ENCODE measurements around the gene FBXO4. TPM values are rescaled to one million over a fixed set of nuclear protein-coding genes. Genes with fewer than 3 reads are reported as not detected.
A peak's percentile ranks its signal among the peaks of the same experiment; 100 is the strongest.

The FBXO4 gene
- total and polyA plus RNA-seq, 4 donors: 13.7 to 17.0 (median 15.6) TPM

DNA sequence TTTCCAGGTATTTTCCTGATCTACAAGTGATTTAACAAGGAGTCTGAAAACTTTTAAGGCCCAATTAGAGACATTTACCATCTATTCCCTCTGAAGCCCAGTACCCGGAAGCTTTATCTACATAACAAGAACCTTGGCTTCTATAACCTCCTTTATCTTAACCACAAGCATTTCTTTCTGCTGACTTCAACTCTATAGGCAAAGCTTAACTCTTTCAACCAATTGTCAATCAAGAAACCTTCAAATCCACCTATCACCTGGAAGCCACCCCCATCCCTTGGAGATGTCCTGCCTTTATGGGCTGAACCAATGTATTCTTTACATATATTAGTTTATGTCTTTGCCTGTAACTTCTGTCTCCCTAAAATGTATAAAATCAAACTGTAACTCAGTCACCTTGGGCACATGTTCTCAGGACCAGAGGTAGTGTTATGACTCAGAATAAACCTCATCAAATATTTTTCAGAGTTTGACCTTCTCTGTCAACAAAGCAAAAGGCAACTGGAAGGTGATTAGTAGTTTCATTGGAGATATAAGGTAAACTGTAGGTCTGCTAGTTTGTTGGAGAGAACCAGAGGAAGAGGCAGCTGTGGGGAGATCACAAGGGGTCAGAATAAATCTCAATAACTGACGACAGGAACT is 33.9 kb upstream of the FBXO4 start:
- Histone ChIP-seq H3K9me3 (ENCODE audit: control insufficient read depth, insufficient read depth, low read length) (no peaks in the 10 kb centered on the region), H3K27me3 (ENCODE audit: control insufficient read depth, insufficient read depth, low read length) (peaks cover 2% of the 10 kb centered on the region), H3K4me3 (ENCODE audit: low read depth, low read length) (no peak overlapping the region), H3K27ac (ENCODE audit: low read depth, low read length) (no peak overlapping the region), H3K4me1 (ENCODE audit: control insufficient read depth, insufficient read depth, low read length) (no peaks in the 10 kb centered on the region), H3K36me3 (ENCODE audit: control insufficient read depth, insufficient read depth, low read length) (no peaks in the 10 kb centered on the region)
- WGBS (ENCODE audit: insufficient coverage): 63% methylated on average over 2 of the region's 2 CpGs
- no peak for DNase-seq (ENCODE audit: low read depth in 4 of 6, low spot score in 6 of 6)

DNA sequence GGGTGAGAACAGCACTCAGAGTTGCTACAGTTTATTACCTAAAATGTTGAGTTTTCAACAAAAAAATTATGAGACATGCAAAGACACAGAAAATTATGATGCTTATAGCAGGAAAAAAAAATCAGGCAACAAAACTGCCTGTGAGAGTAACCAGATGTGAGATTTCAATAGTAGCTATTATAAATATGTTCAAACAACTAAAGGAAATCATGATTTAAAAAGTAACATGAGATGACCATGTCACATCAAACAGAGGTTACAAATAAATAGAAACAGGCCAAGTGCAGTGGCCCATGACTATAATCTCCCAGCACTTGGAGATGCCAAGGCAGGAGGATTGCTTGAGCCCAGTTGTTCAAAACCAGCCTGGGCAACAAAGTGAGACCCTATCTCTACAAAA is 33.0 kb upstream of the FBXO4 start:
- H3K4me3 ChIP-seq (ENCODE audit: low read depth, low read length): no peak overlapping the region
- no peaks in the 10 kb centered on the region for H3K9me3 ChIP-seq (ENCODE audit: control insufficient read depth, insufficient read depth, low read length)
- H3K36me3 ChIP-seq (ENCODE audit: control insufficient read depth, insufficient read depth, low read length): no peaks in the 10 kb centered on the region
- no peak for DNase-seq (ENCODE audit: low read depth in 4 of 6, low spot score in 6 of 6)
- H3K27ac ChIP-seq (ENCODE audit: low read depth, low read length): no peak overlapping the region
- H3K4me1 ChIP-seq (ENCODE audit: control insufficient read depth, insufficient read depth, low read length): no peaks in the 10 kb centered on the region
- peaks cover 8% of the 10 kb centered on the region for H3K27me3 ChIP-seq (ENCODE audit: control insufficient read depth, insufficient read depth, low read length)

DNA sequence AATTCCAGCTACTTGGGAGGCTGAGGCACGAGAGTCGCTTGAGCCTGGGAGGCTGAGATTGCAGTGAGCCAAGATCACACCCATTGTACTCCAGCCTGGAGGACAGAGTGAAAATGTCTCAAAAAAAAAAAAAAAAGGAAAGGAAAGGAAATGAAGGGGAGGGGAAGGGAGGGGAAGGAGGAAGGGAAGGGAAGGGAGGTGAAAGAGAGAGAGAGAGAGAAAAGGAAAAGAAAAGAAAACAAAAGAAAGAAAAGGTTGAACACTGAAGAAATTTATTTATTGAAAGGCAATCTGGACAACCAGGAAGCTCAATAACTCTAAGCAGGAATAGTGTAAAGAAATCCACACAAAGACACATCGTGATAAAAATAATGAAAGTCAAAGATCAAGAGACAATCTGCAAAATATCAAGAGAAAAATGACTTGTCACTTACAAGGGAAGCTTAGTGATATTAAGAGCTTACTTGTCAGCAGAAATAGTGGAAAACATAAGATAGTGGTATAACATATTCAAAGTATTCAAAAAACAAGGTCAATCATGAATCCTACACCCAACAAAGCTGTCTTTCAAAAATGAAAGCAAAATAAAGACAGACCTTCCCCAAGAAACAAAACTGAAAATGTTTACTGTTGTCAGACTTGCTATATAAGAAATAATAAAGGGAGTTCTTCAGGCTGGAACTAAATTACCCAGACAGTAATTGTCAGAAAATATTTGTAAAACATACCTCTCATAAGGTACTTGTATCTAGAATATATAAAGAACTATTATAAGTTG is 31.8 kb upstream of the FBXO4 start:
- 100% methylated on average over 2 of the region's 3 CpGs for WGBS (ENCODE audit: insufficient coverage)

DNA sequence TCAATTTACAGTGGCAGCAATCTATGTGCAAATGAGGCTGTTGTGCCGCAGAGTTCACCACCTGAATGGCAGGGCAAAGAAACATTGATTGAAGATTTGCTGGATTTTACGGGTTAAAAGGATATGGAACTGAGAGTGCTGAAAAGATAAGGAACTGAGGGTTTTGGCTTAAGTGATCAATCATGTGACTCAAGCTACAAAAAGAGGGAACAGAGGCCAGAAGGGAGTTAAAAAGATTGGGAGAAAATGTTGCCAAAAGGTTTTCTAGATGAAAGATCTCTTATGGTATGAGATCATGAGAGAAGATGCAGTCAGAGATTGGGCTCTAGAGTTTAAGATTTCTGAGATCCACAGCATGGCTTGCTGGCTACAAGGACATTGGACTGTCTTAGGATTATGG is 28.9 kb upstream of the FBXO4 start:
- no peak overlapping the region for H3K4me3 ChIP-seq (ENCODE audit: low read depth, low read length)
- no peak for DNase-seq (ENCODE audit: low read depth in 4 of 6, low spot score in 6 of 6)
- peaks cover 10% of the 10 kb centered on the region for H3K27me3 ChIP-seq (ENCODE audit: control insufficient read depth, insufficient read depth, low read length)
- H3K27ac ChIP-seq (ENCODE audit: low read depth, low read length): no peak overlapping the region
- WGBS (ENCODE audit: insufficient coverage): 59% methylated on average over 2 of the region's 2 CpGs
- H3K4me1 ChIP-seq (ENCODE audit: control insufficient read depth, insufficient read depth, low read length): no peaks in the 10 kb centered on the region
- H3K9me3 ChIP-seq (ENCODE audit: control insufficient read depth, insufficient read depth, low read length): no peaks in the 10 kb centered on the region
- H3K36me3 ChIP-seq (ENCODE audit: control insufficient read depth, insufficient read depth, low read length): no peaks in the 10 kb centered on the region

More for the DNA sequence above, 31.8 kb upstream of the FBXO4 start:
- DNase-seq (ENCODE audit: low read depth in 4 of 6, low spot score in 6 of 6): no peak
- Histone ChIP-seq H3K4me3 (ENCODE audit: low read depth, low read length) (no peak overlapping the region), H3K4me1 (ENCODE audit: control insufficient read depth, insufficient read depth, low read length) (no peaks in the 10 kb centered on the region), H3K9me3 (ENCODE audit: control insufficient read depth, insufficient read depth, low read length) (no peaks in the 10 kb centered on the region), H3K27ac (ENCODE audit: low read depth, low read length) (no peak overlapping the region), H3K27me3 (ENCODE audit: control insufficient read depth, insufficient read depth, low read length) (peaks cover 10% of the 10 kb centered on the region), H3K36me3 (ENCODE audit: control insufficient read depth, insufficient read depth, low read length) (no peaks in the 10 kb centered on the region)

DNA sequence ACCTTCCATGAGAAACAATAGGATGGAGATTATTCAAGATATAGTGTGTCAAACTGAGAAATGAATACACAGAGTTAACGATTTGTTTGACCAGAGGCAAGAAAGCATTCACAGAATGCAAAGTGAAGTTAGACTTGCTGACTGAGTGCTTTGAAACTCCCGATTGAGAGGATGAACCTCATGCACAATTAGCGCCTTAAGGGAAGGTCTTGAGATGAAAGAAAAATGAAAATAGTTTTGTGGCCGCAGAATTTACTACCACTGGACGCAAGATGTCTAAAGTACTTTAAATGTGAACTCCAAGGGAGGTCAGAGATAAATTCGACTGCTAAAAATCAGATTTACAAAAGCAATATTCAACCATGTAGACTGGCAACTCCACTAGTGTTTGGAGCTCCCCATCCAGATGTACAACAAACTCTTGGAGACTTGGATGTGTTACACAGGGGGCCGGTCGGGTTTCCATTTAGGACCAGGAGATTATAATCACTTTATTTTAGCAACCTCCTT is 21.6 kb upstream of the FBXO4 start:
- Histone ChIP-seq H3K27ac (ENCODE audit: low read depth, low read length) (peak overlapping the region; percentile 96), H3K9me3 (ENCODE audit: control insufficient read depth, insufficient read depth, low read length) (no peaks in the 10 kb centered on the region), H3K4me3 (ENCODE audit: low read depth, low read length) (peak overlapping the region; percentile 95), H3K27me3 (ENCODE audit: control insufficient read depth, insufficient read depth, low read length) (no peaks in the 10 kb centered on the region), H3K4me1 (ENCODE audit: control insufficient read depth, insufficient read depth, low read length) (peaks cover 4% of the 10 kb centered on the region), H3K36me3 (ENCODE audit: control insufficient read depth, insufficient read depth, low read length) (no peaks in the 10 kb centered on the region)
- peak in 1 of 6 donors; percentile 1 for DNase-seq (ENCODE audit: low read depth in 4 of 6, low spot score in 6 of 6)
- 41% methylated on average over 5 of the region's 8 CpGs for WGBS (ENCODE audit: insufficient coverage)

DNA sequence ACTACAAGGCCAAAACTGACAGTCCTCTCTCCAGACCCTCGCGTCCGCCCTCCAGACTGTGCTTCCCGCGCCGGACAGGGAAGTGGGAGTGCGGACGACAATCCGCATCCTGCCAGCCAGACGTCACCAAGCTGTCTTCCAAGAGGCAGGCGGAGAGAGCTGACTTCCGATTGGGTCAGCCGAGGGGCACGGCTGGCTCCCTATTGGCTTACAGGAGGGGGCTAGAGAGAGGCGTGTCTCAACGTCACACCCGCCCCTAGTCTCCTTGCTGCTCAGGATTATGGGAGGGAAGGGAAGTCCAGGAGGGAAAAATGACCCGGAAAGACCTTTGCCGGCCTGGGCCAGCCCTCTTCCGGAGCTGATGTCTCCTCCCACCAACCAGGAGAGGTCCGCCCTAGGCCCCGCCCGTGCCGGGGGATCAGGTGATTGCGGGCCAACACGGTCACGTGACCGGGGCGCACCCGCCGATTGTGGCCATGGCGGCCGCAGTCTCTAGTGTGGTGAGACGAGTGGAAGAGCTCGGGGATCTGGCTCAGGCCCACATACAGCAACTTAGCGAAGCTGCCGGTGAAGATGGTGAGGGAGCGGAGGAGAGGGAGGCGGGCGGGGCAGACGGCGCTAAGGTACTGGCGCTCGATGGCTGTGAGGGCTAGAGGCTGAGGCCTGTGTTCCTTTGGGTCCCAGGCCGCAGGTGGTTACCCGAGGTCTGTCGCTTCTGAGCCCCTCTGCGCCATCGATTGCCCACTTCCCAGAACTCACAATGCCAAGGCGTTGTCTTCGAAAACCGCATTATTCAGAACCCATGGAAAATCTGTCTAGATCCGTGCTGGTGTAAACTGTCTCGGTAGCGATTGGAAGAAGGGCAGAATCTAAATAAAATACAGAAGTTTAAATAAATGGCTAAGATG is 20.9 kb upstream of the FBXO4 start, which contains the start of gene RIMOC1:
RIMOC1 (plus strand) TSS at position 453 of the 908 bp plus-strand sequence; CDS start at position 477, 24 bp downstream.
- H3K9me3 ChIP-seq (ENCODE audit: control insufficient read depth, insufficient read depth, low read length): no peaks in the 10 kb centered on the region
- peak within 1 kb of the TSS; percentile 95 for H3K4me3 ChIP-seq (ENCODE audit: low read depth, low read length)
- peak within 1 kb of the TSS; percentile 96 for H3K27ac ChIP-seq (ENCODE audit: low read depth, low read length)
- H3K27me3 ChIP-seq (ENCODE audit: control insufficient read depth, insufficient read depth, low read length): no peaks in the 10 kb centered on the region
- no peaks in the 10 kb centered on the region for H3K36me3 ChIP-seq (ENCODE audit: control insufficient read depth, insufficient read depth, low read length)
- 0% methylated on average over 47 of the region's 55 CpGs for WGBS (ENCODE audit: insufficient coverage)
- peaks cover 4% of the 10 kb centered on the region for H3K4me1 ChIP-seq (ENCODE audit: control insufficient read depth, insufficient read depth, low read length)
- peak; percentile 95 to 100 (median 98) for DNase-seq (ENCODE audit: low read depth in 4 of 6, low spot score in 6 of 6)

DNA sequence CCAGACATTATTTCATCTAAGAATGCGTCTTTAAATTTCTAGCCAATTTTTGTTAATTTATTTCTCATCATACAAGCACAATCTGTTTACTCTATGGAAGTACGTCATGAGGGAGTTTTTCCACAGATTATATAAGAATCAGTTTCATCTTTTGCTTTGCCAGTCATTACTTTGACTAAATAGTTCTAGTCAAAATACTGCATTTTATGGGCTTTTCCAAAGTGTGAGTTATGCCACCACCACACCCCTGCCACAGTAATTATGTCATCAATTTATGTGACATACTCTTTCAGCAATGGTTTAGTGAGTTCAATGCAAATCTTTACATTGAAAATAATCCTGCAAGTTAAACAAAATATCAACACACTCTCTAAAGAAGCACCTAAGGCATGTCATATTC is 18.9 kb upstream of the FBXO4 start:
- no CpG with 5 or more reads among the region's 2 CpGs for WGBS (ENCODE audit: insufficient coverage)
- H3K36me3 ChIP-seq (ENCODE audit: control insufficient read depth, insufficient read depth, low read length): no peaks in the 10 kb centered on the region
- H3K27me3 ChIP-seq (ENCODE audit: control insufficient read depth, insufficient read depth, low read length): no peaks in the 10 kb centered on the region
- no peaks in the 10 kb centered on the region for H3K9me3 ChIP-seq (ENCODE audit: control insufficient read depth, insufficient read depth, low read length)
- H3K4me1 ChIP-seq (ENCODE audit: control insufficient read depth, insufficient read depth, low read length): peaks cover 4% of the 10 kb centered on the region
- H3K27ac ChIP-seq (ENCODE audit: low read depth, low read length): no peak overlapping the region
- no peak for DNase-seq (ENCODE audit: low read depth in 4 of 6, low spot score in 6 of 6)
- no peak overlapping the region for H3K4me3 ChIP-seq (ENCODE audit: low read depth, low read length)

DNA sequence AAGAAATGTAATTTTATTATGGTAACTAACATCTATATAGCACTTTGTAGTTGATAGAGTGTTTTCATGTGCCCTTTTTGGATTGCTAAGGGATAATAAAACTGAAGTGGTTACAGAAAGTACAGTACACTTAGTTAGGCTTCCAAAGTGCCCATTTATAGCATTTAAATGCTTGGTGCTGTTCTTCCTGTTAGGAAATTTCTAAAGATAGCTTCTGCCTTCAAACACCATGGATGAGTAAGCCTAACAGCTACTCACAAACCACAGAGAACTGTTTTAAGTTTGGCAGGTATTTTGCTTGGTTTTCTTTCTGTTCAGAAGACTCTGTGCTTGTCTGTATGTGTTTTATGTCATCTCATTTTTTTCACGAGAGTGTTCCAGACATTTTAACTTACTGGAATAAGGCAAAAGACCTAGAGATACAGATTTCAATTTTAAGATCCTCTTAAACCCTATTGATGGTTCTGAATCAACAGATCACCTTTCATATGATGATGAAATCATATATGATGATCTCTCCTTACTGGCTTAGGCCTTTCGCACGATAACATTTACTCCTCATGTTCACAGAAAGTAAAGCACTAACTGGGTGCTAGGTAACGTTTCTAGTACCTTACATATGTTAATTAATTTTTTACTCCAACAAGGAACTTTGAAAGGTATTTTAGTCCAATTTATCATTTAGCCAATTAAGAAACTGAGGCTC is 16.6 kb upstream of the FBXO4 start:
- DNase-seq (ENCODE audit: low read depth in 4 of 6, low spot score in 6 of 6): no peak
- Histone ChIP-seq H3K4me3 (ENCODE audit: low read depth, low read length) (no peak overlapping the region), H3K27ac (ENCODE audit: low read depth, low read length) (no peak overlapping the region), H3K9me3 (ENCODE audit: control insufficient read depth, insufficient read depth, low read length) (no peaks in the 10 kb centered on the region), H3K27me3 (ENCODE audit: control insufficient read depth, insufficient read depth, low read length) (no peaks in the 10 kb centered on the region), H3K4me1 (ENCODE audit: control insufficient read depth, insufficient read depth, low read length) (peaks cover 4% of the 10 kb centered on the region), H3K36me3 (ENCODE audit: control insufficient read depth, insufficient read depth, low read length) (no peaks in the 10 kb centered on the region)
- WGBS (ENCODE audit: insufficient coverage): no CpG with 5 or more reads among the region's 4 CpGs

DNA sequence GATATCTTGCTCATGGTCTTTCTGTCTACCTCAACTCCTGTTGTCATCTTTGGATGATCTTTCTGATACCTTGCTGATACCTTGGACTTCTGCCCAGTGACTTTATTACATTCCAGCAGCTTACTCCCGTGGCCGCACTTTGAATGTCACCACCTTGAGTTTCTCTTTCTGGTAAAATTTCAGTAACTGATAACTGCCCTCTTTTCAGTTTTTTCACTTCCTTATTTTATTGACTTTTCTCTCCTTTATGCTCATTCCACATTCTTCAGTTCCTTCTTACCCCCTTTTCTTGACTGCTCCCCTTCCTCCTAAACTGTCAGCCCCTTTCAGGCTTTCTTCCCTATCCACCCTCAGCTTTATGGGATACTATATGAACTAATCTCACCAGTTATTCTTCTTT is 7.0 kb upstream of the FBXO4 start:
- no peaks in the 10 kb centered on the region for H3K4me1 ChIP-seq (ENCODE audit: control insufficient read depth, insufficient read depth, low read length)
- H3K9me3 ChIP-seq (ENCODE audit: control insufficient read depth, insufficient read depth, low read length): no peaks in the 10 kb centered on the region
- H3K4me3 ChIP-seq (ENCODE audit: low read depth, low read length): no peak overlapping the region
- 97% methylated on average over 2 of the region's 2 CpGs for WGBS (ENCODE audit: insufficient coverage)
- H3K27ac ChIP-seq (ENCODE audit: low read depth, low read length): no peak overlapping the region
- no peak for DNase-seq (ENCODE audit: low read depth in 4 of 6, low spot score in 6 of 6)
- no peaks in the 10 kb centered on the region for H3K27me3 ChIP-seq (ENCODE audit: control insufficient read depth, insufficient read depth, low read length)
- H3K36me3 ChIP-seq (ENCODE audit: control insufficient read depth, insufficient read depth, low read length): peaks cover 14% of the 10 kb centered on the region

Data from spinal cord (tissue), 10 donors.